RWPE2 (cell line): ENCODE measurements around the gene PRSS33.

Experiments
- ATAC-seq: fragments of 200-7000 bp; cut with Tn5 transposase; 3 replicates; pipeline ENCODE4 v1.9.1; 2021; ENCODE audit warnings: low read depth
- DNase-seq: peaks from one replicate; pipeline ENCODE4 v3.0.0-alpha.2; 2020; ENCODE audit warnings: low spot score
- H3K27ac ChIP-seq: fragments of 450-650 bp; 2 replicates; pipeline ENCODE4 v1.5.1; 2017; ENCODE audit warnings: mild to moderate bottlenecking; ENCODE audit not compliant: poor library complexity, severe bottlenecking
- H3K27me3 ChIP-seq: fragments of 250-450 bp; sonication (Bioruptor Pico); 2 replicates; pipeline ENCODE4 v1.5.1; 2021; ENCODE audit warnings: mild to moderate bottlenecking, moderate library complexity; ENCODE audit not compliant: insufficient read depth, poor library complexity, severe bottlenecking
- H3K36me3 ChIP-seq: fragments of 250-450 bp; sonication (Bioruptor Pico); 2 replicates; pipeline ENCODE4 v1.5.1; 2020; ENCODE audit warnings: low read depth, mild to moderate bottlenecking, moderate library complexity
- H3K4me1 ChIP-seq: fragments of 250-450 bp; sonication (Bioruptor Pico); 2 replicates; pipeline ENCODE4 v1.5.1; 2021; ENCODE audit warnings: mild to moderate bottlenecking, moderate library complexity; ENCODE audit not compliant: insufficient read depth, poor library complexity, severe bottlenecking
- H3K4me3 ChIP-seq: fragments of 250-450 bp; sonication (Bioruptor Pico); 2 replicates; pipeline ENCODE4 v1.5.1; 2021; ENCODE audit warnings: mild to moderate bottlenecking, moderate library complexity; ENCODE audit not compliant: severe bottlenecking
- H3K9me3 ChIP-seq: fragments of 250-450 bp; sonication (Bioruptor Pico); 2 replicates; pipeline ENCODE4 v1.5.1; 2021; ENCODE audit warnings: mild to moderate bottlenecking, moderate library complexity; ENCODE audit not compliant: severe bottlenecking
- TF ChIP-seq, protein P1 (sequence below): fragments of 450-650 bp; IDR thresholded peaks from one replicate; pipeline ENCODE4 v1.5.1; 2017; ENCODE audit warnings: mild to moderate bottlenecking, moderate library complexity; ENCODE audit not compliant: poor library complexity, severe bottlenecking

PRSS33 gene

DNA sequence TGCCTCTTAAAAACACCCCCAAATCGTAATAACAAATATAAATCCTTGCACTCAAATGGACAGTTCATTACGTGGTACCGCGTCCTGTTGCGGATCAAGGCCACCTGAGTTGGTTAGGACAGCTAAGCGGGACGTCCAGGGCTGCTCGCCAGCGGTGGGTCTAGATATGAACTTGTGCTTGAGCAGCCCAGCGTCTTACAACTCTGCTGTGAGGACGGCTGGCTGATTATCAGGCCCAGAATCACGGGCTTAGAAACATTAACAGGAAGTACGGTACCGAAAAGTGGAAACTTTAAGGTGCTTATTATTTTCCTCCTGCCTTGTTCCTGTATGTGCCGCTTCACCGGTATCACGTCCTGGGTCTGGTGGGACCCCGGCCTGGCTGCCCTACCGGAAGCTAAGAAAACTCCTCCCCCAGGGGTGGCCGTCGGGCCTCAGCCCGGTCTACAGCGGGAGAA lies 35.8 kb downstream of the PRSS33 start:
- Histone ChIP-seq H3K9me3 (no peaks in the 10 kb centered on the region), H3K27ac (peak overlapping the region; percentile 86), H3K4me3 (peak overlapping the region; percentile 97), H3K27me3 (no peaks in the 10 kb centered on the region), H3K36me3 (peaks cover 34% of the 10 kb centered on the region), H3K4me1 (peaks cover 18% of the 10 kb centered on the region)
- TF ChIP-seq, protein P1, sequence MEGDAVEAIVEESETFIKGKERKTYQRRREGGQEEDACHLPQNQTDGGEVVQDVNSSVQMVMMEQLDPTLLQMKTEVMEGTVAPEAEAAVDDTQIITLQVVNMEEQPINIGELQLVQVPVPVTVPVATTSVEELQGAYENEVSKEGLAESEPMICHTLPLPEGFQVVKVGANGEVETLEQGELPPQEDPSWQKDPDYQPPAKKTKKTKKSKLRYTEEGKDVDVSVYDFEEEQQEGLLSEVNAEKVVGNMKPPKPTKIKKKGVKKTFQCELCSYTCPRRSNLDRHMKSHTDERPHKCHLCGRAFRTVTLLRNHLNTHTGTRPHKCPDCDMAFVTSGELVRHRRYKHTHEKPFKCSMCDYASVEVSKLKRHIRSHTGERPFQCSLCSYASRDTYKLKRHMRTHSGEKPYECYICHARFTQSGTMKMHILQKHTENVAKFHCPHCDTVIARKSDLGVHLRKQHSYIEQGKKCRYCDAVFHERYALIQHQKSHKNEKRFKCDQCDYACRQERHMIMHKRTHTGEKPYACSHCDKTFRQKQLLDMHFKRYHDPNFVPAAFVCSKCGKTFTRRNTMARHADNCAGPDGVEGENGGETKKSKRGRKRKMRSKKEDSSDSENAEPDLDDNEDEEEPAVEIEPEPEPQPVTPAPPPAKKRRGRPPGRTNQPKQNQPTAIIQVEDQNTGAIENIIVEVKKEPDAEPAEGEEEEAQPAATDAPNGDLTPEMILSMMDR = no peak
- ATAC-seq (no peak), DNase-seq (no peak)

DNA sequence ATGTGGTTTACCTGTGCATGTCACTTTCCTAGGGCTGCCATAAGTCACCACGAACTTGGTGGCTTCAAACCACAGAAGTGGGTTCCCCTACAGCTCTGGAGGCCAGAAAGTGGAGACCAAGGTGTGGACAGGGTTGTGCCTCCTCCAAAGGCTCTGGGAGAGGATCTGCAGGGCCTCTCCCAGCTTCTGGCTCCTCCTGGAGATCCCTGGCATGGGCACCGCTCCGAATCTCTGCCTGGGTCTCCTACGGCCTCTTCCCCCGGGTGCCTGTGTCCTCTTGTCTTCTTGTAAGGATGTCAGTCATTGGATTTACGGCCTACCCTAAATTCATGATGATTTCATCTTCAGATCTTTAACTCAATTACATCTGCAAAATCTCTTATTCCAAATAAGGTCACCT lies 37.4 kb downstream of the PRSS33 start:
- ATAC-seq = no peak
- TF ChIP-seq, protein P1 = no peak
- Histone ChIP-seq H3K9me3 (no peaks in the 10 kb centered on the region), H3K36me3 (peaks cover 18% of the 10 kb centered on the region), H3K27ac (no peak overlapping the region), H3K27me3 (no peaks in the 10 kb centered on the region), H3K4me3 (no peak overlapping the region), H3K4me1 (peaks cover 15% of the 10 kb centered on the region)
- DNase-seq = no peak

DNA sequence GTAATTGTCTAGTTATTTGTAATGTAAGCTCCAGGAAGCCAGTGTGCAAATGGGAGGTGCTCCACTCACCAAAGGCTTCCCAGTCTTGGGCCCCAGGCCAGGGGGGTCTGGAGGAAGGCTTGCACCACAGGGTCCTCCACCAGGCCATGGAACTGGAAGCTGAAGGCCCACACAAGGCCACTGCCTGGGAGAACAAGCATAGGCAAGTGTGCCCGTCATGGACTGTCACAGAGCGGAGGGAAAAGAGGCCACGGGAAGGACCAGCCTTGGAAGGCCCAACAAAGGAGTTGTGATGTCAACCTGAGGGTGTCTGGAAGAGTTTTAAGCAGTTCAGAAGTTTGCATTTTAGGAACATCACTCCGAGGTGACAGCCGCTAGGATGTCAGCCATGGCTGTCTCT lies 37.9 kb downstream of the PRSS33 start:
- DNase-seq (no peak), ATAC-seq (no peak)
- H3K27ac ChIP-seq = no peak overlapping the region
- no peaks in the 10 kb centered on the region for H3K27me3 ChIP-seq
- H3K4me1 ChIP-seq = peaks cover 10% of the 10 kb centered on the region
- peaks cover 13% of the 10 kb centered on the region for H3K36me3 ChIP-seq
- no peaks in the 10 kb centered on the region for H3K9me3 ChIP-seq
- no peak overlapping the region for H3K4me3 ChIP-seq
- TF ChIP-seq, protein P1 = no peak

DNA sequence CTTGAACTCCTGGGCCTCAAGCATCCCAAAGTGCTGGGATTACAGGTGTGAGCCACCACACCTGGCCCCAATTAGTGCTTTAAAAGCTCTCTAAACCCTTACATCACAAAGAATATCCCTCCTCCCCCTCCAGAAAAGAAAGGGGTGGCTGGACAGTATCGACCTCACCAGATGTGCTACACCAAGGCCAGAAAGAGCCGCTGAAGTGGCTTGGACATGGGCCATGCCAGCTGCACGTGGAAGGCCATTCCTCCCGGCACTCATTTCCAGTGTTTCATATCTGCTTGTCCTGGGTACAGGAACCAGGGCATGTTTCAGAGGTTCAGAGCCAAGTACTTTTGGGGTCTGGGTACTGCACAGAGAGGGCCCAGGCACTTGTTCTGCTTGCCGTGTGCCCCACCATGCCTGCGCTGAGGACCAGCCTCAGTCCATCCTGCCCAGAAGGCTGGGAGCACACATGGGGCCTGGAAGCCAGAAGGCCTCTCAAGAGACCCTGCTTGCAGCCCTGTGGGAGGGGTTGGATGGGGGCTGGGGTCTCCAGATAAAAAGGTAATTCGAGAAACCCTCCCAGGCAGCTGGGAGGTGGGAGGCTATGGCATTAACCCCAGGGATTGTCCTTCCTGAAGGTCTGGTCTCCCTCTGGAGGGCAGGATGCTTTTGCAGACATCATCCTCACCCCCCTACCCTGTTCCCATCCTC lies 38.5 kb downstream of the PRSS33 start:
- ATAC-seq (no peak), DNase-seq (no peak)
- H3K27me3 ChIP-seq = no peaks in the 10 kb centered on the region

DNA sequence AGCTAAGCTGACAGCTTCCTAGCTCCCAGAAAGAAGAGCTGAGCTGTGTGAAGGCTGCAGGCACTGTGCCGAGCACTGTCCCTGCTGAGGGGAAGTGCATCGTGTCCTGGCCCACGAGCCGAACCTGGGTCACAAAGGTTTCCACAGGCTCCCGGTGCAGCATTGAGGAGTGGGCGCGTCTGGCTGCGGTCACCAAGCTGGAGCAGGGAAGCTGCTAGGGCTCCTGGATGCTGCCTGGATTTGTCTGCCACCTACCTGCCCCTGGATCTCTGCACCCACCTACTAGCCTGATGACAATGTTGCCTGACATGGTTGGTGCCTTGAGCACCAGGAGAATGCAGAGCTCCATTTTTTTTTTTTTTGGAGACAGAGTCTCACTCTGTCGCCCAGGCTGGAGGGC lies 41.4 kb downstream of the PRSS33 start:
- H3K4me3 ChIP-seq = no peak overlapping the region
- no peaks in the 10 kb centered on the region for H3K4me1 ChIP-seq
- no peak for DNase-seq
- ATAC-seq = no peak
- no peaks in the 10 kb centered on the region for H3K36me3 ChIP-seq
- no peaks in the 10 kb centered on the region for H3K27me3 ChIP-seq
- H3K27ac ChIP-seq = no peak overlapping the region
- H3K9me3 ChIP-seq = no peaks in the 10 kb centered on the region
- TF ChIP-seq, protein P1 = no peak

More for the DNA sequence above, 38.5 kb downstream of the PRSS33 start:
- peaks cover 7% of the 10 kb centered on the region for H3K36me3 ChIP-seq
- H3K9me3 ChIP-seq = no peaks in the 10 kb centered on the region
- H3K4me1 ChIP-seq = peaks cover 8% of the 10 kb centered on the region
- H3K27ac ChIP-seq = no peak overlapping the region
- no peak overlapping the region for H3K4me3 ChIP-seq
- TF ChIP-seq, protein P1 = no peak
